GM19035 (cell line): ENCODE measurements around the gene MLLT11.
A peak's percentile ranks its signal among the peaks of the same experiment; 100 is the strongest.

Experiments used
- ATAC-seq: cut with Tn5 transposase; IDR thresholded peaks from one replicate; pipeline ENCODE4 v1.9.1; 2021; ENCODE audit not compliant: unreplicated experiment

MLLT11 gene, protein sequence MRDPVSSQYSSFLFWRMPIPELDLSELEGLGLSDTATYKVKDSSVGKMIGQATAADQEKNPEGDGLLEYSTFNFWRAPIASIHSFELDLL

DNA sequence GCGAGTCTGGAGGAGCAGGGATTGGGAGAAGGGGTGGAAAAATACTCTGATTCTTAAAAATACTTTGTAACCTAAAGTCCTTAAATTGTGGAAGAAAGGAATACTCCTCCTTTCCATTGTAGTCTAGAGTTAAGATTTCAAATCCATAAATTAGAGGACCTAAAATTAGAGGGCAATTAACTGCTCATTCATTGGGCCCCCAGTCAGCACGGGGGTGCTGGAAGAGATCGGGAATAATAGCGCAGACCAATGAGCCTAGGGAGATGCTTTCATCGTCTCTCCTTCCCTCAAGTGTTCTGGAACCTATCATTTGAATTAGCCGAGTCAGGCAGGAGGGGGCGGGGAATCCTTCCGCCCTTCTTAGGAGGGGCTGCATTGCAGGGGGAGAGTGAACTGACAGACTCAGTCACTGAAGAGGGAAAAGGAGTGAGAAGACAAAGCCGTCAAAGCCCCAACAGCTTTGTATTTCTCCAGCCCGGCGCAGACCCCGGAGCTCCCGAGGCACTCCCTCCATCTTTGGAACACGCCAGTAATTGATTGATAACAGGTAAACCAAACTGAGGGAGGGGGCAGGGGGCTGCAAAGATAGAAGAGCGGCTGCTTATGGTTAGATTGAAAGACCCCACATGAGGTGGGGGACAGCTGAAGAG is at the start of gene MLLT11:
Gene MLLT11 (plus strand): TSS at position 391 of the 650 bp plus-strand sequence. CDS start 6,828 bp downstream, outside the sequence.
- ATAC-seq = no peak

DNA sequence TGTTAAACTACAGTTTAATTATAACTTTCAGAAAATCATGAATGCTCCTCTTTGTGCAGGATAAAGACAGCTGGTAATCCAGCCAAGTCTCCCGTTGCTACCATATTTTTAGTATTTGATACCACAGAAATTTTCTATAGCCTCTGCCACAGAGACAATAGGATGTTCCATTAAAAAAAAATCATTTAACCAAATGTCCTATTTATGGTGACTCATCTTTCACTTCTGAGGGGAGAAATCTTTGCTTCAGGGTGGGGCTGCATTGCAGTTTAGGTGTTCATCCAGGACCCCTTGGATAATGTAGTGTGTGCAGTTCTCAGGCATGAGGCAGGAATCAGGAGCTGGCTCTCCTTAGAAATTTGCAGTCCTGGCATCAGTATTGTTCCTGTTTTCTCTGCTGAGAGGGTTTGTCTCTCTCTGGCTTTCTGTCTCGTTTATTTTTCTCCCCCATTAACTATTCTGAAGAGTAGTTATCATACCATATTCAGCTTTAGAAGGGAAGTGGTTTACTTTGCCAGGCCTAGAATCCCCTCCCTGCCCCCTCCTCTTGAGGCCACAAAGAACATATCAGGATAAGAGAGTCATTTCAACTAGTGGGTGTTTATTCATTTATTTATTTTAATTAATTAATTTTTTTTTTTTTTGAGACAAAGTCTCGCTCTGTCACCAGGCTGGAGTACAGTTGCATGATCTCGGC is 48.9 kb upstream of the MLLT11 start:
- ATAC-seq = no peak

DNA sequence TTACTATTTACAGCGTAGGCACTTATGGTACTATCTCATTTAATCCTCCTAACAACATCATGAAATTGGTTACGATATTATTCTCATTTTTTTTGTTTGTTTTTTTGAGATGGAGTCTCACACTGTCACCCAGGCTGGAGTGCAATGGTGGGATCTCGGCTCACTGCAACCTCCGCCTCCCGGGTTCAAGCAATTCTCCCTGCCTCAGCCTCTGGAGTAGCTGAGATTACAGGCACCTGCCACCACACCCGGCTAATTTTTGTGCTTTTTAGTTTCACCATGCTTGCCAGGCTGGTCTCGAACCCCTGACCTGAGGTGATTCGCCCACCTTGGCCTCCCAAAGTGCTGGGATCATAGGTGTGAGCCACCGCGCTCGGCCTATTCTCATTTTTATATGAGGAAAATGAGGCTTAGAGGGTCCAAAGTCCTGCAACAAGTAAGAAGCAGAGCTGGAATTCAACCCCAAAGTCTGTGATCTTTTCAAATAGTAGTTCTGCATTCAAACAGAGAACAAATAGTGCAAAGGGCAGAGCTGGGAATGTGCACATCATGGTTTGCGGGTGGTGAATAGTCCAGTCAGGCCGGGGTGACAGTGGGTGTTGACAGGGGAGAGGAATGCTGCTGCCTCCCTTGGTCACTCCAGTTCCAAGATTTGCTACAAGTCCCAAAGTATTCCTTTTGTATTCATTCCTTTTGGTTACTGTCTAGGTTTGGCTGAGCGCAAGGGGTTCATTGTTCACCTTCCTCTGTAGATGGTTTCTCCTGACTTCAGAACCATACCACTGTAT is 47.3 kb upstream of the MLLT11 start:
- no peak for ATAC-seq

DNA sequence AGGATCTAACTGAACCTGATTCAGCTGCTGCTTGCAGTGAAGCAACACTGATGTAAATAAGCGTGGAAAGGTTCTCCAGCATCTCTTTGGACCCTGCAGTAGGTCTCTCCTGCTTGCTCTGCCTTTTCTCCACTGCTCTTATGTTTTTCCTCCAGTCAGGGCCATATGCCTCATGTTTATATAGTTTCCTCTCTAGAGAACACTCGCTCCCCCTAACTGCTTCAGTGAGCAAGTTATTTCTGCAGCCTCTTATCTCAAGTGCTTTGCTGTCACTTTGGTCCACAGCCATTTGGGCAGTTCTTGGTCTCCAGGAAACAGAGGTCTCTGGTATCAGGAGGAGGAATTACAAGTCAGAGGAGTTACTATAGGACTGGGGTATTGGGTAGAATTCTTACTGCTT is 46.7 kb upstream of the MLLT11 start:
- ATAC-seq = no peak

DNA sequence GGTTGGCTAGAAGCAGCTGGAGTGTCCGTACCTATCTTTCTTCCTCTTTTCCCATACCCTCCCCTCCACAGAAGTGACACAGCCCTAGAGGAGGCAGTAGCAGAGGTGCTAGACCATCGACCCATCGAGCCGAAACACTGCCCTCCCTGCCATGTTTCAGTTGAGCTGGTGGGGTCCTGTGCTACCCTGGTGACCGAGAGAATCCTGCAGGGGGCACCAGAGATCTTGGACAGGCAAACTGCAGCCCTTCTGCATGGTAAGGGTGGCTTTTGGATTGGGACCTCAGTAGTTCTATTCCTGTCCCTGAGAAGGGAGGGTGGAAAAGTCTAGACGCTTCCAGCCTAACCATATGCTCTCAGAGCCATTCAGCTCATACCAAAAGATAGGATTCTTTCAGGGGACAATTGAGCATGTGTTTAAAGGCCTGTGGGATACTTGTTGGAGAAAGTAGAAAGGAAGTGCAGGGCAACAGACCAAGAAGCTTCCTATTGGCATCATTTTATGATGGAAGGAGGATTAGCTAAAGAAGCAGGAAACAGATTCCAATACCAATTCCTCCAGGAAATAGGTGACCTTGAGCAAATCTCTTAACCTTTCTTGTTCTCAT is 35.6 kb upstream of the MLLT11 start:
- no peak for ATAC-seq

DNA sequence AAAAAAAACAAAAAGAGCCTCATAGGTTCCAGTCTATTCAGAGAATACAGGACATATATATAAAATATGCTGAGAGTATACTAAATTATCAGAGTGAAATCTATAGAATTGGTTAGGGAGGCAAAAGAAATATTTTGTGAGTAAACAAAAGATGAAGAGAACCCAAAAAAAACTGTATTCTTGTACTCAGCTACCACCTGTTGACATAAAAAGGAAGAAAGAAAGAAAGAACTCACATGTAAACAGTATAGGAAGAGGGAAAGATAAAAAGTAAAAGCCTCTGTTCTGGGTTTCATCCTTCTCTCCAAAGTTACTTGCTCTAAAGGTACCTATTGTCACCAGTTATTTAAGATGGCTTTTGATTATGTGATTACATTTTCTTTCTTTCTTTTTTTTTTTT is 33.7 kb upstream of the MLLT11 start:
- no peak for ATAC-seq

DNA sequence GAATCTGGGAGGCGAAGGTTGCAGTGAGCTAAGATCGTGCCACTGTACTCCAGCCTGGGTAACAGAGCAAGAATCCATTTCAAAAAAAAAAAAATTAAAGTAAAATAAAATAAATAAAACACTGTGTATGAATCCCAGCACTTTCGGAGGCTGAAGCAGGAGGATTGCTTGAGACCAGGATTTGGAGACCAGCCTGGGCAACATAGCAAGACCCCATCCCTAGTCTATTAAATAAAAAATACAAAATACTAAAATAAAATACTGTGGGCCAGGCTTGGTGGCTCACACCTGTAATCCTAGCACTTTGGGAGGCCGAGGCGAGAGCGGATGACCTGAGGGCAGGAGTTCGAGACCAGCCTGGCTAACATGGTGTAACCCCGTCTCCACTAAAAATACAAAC is 28.0 kb upstream of the MLLT11 start:
- no peak for ATAC-seq

DNA sequence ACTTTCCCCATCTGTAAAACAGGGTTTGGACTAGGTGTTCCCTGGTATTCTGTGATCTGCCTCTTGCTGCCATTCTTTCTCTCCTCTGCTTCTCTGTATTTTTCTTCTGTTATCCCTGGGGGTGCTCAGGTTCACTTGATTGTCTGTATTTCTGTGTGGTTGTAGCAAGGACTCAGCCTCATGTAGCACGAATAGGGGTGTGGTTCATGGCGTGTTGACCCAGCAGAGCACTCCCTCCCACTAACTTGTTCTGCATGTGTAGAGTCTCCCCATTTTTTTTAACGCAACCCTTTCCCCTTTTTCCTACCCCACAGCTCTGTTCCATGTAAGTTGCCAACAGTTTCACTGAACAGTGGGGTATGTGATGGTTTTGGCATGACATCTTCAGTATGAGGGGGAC is 25.0 kb upstream of the MLLT11 start:
- no peak for ATAC-seq

DNA sequence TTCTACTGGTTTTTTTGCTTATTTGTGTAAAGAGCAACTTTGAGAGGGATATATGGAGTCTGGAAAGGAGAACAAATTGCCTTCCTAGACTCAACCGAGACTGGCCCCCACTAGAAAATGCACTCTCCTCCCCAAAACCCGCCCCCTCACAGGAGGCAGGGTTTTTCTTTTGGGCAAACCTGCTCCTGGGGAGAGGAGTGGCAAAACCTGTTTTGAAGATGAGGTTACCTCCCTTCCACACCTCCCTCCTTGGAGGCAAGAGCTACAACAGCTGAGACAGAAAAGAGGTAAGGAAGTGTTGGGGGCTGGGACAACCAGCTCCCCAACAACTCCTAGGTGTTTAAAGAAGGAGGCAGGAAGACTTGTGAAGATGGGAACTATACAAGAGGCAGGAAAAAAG is 23.8 kb upstream of the MLLT11 start, which contains the start of gene BNIPL:
Gene BNIPL (plus strand): TSS at position 231 of the 400 bp plus-strand sequence. CDS start 140 bp downstream, at position 371.
- ATAC-seq = no peak

DNA sequence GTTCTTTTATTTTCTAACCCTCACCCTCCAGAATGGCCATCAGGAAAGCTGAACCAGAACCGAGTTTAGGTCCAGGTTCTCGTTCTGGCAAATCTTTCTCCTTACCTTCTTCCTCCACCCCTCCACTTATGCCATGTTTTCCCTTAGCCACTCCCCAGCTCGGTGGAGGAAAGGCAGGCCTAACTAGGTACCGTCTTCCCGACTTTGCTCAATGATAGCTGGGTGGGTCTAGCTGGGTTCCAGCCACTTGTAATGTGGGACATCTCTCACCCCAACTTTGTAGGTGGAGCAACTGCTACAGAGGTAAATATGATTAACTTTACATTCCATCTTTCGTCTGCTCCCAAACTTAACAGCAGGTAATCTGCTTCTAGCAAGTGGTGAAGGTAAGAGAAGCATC is 23.2 kb upstream of the MLLT11 start:
- ATAC-seq = no peak

DNA sequence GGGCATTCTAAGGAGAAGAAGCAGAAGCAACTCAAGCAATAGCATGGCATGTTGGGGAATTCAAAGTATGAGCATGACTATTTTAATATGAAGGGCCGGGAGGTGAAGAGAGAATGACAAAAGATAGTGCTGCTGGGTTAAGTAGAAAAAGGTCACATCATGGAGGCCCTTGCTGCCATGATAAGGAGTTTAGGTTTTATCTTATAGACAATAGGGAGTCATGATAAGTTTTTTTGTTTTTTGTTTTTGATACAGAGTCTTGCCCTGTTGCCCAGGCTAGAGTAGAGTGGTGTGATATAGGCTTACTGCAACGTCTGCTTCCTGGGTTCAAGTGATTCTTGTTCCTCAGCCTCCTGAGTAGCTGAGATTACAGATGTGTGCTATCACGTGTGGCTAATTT is 20.7 kb upstream of the MLLT11 start:
- ATAC-seq = no peak

DNA sequence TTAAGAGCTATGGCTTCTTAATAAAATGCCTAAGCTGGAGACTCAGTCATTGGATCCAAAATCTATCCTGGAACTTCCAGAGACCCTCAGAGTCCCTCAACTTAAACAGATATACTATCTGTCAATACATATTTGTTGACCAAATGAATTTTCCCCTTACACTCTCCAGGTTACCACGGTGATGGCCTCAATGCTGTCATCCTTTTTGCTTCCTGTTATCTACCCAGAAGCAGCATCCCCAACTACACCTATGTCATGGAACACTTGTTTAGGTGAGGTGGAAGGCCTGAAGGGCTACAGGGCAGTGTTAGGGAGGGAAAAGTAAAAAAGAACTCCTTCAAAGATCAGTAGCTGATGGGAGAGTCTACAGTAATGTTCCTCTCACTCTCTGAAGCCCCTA is 17.0 kb upstream of the MLLT11 start:
- no peak for ATAC-seq

DNA sequence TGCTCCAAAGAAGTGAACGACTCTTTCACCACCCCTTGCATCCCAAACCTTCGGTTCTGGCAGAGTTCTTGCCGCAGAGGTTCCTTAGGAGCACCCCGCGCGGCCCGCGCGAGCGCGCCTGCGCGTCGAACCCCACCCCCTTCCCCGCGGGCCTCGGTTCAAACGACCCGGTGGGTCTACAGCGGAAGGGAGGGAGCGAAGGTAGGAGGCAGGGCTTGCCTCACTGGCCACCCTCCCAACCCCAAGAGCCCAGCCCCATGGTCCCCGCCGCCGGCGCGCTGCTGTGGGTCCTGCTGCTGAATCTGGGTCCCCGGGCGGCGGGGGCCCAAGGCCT is 12.6 kb upstream of the MLLT11 start, which contains the start of gene C1orf56:
Gene C1orf56 (plus strand): TSS at position 161 of the 334 bp plus-strand sequence. CDS start 97 bp downstream, at position 258.
- ATAC-seq = peak; percentile 48

DNA sequence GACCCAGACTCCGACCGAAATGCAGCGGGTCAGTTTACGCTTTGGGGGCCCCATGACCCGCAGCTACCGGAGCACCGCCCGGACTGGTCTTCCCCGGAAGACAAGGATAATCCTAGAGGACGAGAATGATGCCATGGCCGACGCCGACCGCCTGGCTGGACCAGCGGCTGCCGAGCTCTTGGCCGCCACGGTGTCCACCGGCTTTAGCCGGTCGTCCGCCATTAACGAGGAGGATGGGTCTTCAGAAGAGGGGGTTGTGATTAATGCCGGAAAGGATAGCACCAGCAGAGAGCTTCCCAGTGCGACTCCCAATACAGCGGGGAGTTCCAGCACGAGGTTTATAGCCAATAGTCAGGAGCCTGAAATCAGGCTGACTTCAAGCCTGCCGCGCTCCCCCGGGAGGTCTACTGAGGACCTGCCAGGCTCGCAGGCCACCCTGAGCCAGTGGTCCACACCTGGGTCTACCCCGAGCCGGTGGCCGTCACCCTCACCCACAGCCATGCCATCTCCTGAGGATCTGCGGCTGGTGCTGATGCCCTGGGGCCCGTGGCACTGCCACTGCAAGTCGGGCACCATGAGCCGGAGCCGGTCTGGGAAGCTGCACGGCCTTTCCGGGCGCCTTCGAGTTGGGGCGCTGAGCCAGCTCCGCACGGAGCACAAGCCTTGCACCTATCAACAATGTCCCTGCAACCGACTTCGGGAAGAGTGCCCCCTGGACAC is 12.1 kb upstream of the MLLT11 start:
- peak; percentile 50 for ATAC-seq

DNA sequence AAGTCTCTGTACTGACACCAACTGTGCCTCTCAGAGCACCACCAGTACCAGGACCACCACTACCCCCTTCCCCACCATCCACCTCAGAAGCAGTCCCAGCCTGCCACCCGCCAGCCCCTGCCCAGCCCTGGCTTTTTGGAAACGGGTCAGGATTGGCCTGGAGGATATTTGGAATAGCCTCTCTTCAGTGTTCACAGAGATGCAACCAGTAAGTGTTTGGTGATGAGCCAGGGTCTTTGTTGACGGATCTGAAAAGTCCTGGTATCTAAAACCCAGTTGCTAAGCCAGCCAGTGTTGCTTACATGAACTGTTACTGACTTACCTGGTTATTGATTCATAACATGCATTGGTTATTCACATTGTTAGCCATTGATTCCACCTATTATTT is 11.6 kb upstream of the MLLT11 start:
- ATAC-seq = no peak

DNA sequence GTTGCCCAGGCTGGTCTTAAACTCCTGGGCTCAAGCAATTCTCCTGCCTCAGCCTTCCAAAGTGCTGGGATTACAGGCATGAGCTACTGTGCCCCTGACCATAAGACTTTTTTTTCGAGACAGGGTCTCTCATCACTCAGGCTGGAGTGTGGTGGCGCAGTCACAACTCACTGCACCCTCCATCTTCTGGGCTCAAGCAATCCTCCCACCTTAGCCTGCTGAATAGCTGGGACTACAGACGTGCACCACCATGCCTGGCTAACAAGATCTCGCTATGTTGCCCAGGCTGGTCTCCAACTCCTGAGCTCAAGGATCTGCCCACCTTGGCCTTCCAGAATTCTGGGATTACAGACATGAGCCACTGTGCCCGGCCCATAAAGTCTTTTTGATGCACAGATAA is 10.7 kb upstream of the MLLT11 start:
- no peak for ATAC-seq

DNA sequence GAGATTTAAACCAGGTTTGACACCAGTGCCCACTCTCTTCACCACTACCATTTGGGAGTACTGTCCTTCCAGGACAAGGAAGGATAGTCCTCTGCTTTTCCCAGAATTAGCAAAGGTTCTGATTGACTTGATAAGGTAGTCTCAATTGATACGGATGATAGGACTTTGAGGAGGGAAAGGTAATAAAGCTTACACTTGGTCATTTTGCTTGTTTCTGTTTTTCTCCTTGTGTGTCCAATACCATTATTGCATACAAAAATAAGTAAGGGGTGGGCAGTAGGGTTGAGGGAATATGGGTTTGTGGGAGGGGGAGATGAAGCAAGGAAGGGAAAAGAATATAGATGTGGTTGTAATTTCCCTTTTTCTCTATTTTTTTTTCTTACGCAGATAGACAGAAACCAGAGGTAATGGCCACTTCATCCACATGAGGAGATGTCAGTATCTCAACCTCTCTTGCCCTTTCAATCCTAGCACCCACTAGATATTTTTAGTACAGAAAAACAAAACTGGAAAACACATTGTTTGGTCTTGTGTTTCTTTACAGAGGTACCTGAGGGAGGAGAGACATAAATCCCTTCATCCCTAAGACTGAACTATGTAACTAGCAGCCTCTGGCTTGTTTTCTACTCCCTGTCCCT is 10.0 kb upstream of the MLLT11 start:
- no peak for ATAC-seq

DNA sequence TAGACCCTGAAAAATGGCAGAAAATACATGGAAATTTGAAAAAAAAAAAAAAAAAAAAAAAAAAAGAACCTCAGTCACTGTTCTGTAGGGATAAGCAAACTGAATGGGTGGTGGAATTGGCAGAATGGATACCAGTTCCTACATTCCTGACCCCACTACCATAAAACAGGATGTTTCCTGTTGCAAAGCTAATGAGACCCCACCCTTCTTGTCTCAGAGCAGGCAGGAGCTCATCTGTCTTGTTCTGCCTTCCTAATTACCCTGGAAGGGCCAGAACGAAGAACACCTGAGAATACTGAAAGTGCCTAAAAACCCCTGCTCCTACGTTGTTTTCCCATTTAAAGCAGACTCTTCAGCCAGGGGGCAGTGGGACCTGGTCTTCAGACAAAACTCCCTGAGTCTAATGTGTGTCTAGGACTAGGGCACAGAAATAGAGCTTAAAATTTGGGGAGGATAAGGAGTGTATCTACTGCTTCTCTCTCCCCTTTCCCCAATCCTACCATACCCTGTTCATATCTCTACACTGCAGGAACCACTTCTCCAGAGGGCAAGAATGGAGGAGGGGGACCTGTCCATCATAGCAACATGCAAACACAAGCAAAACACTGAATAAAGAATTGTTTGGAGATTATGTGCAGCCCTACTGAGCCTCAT is 8.7 kb upstream of the MLLT11 start:
- no peak for ATAC-seq

DNA sequence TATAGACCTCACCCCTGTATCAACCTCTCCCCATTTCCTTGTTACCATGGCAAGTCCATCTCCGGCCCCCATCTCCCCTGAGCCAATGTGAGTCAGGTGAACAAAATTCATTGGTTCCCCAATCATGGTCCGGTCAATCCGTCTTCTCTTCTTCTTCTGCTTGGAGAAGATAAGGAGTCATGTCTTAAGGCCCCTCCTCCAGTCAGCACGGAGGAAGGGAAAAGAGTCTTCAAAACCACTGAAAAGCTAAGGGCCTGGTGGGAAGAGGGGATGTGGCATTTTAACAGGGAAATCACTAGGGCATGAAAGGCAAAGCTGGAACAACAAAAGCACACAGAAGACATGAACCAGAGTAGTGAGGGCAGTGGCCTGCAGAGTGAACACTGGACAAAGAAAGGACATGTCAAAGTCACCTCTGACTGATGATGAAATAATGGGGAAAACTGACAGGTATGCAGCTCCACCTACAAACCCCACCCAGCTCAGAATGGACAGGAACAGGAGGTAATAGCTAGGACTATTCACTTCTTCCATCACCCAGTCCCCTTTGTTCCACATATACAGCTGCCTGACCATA is 5.1 kb upstream of the MLLT11 start:
- no peak for ATAC-seq
